ENCODE results near the gene SPG7.

DNA sequence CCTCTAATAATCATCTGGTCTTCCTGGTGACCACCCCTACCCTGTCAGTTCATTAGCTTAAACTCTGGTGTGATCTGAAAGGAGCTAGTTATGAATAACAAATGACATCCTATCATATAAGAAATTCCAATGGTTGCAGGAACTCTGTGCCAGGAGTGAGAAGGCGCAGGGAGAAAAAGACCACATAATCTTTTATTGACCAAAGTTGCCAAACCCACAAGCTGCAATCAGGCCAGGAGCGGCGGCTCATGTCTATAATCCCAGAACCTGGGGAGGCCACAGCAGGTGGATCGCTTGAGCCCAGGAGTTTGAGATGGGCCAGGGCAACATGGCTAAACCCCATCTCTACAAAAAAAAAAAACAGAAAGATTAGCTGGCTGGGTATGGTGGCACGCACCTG, 41.3 kb upstream of the SPG7 start:
- TF ChIP-seq, protein P1, sequence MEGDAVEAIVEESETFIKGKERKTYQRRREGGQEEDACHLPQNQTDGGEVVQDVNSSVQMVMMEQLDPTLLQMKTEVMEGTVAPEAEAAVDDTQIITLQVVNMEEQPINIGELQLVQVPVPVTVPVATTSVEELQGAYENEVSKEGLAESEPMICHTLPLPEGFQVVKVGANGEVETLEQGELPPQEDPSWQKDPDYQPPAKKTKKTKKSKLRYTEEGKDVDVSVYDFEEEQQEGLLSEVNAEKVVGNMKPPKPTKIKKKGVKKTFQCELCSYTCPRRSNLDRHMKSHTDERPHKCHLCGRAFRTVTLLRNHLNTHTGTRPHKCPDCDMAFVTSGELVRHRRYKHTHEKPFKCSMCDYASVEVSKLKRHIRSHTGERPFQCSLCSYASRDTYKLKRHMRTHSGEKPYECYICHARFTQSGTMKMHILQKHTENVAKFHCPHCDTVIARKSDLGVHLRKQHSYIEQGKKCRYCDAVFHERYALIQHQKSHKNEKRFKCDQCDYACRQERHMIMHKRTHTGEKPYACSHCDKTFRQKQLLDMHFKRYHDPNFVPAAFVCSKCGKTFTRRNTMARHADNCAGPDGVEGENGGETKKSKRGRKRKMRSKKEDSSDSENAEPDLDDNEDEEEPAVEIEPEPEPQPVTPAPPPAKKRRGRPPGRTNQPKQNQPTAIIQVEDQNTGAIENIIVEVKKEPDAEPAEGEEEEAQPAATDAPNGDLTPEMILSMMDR (IDR thresholded peaks at IDR 0.05), result no peak
- no peak for TF ChIP-seq POLR2A (IDR thresholded peaks at IDR 0.05)
